Measurements from ENCODE around the gene PRDM16.

The PRDM16 gene

GRCh38 chr1:3183813-3184212 lies 114.8 kb downstream of the PRDM16 start:
- no peak for TF ChIP-seq CTCF (IDR thresholded peaks at IDR 0.05; ENCODE audit: insufficient read depth, missing control alignments)
- FAIRE-seq (no peak), DNase-seq (ENCODE audit: insufficient read length, low spot score) (no peak)

- no peak for TF ChIP-seq CTCF (IDR thresholded peaks at IDR 0.05; ENCODE audit: insufficient read depth, missing control alignments)
- DNase-seq (ENCODE audit: insufficient read length, low spot score) (no peak), FAIRE-seq (no peak)
Observed at GRCh38 chr1:3184666-3185065, 115.7 kb downstream of the PRDM16 start.

GRCh38 chr1:3185896-3186525 lies 117.0 kb downstream of the PRDM16 start:
- DNase-seq (ENCODE audit: insufficient read length, low spot score), result no peak
- FAIRE-seq, result no peak
- no peak for TF ChIP-seq CTCF (IDR thresholded peaks at IDR 0.05; ENCODE audit: insufficient read depth, missing control alignments)

- DNase-seq (ENCODE audit: insufficient read length, low spot score), result no peak
- no peak for FAIRE-seq
- no peak for TF ChIP-seq CTCF (IDR thresholded peaks at IDR 0.05; ENCODE audit: insufficient read depth, missing control alignments)
Observed at GRCh38 chr1:3186526-3186921, 117.5 kb downstream of the PRDM16 start.

GRCh38 chr1:3187415-3188149 lies 118.6 kb downstream of the PRDM16 start:
- FAIRE-seq, result no peak
- no peak for TF ChIP-seq CTCF (IDR thresholded peaks at IDR 0.05; ENCODE audit: insufficient read depth, missing control alignments)
- no peak for DNase-seq (ENCODE audit: insufficient read length, low spot score)

GRCh38 chr1:3188150-3188971 lies 119.4 kb downstream of the PRDM16 start:
- FAIRE-seq (no peak), DNase-seq (ENCODE audit: insufficient read length, low spot score) (no peak)
- TF ChIP-seq CTCF (IDR thresholded peaks at IDR 0.05; ENCODE audit: insufficient read depth, missing control alignments), result no peak
